ENCODE measurements around the gene SPAST. TPM values are rescaled to one million over a fixed set of nuclear protein-coding genes. Genes with fewer than 3 reads are reported as not detected.

SPAST gene
- total and polyA plus RNA-seq, 9 of the 15 experiments (the other 6 are each of a cell fraction or from before 2014, with no cell fraction given), result 7.4 to 37.0 (median 19.0) TPM

GRCh38 chr2:32039447-32040219 lies 23.7 kb upstream of the SPAST start, which contains the start of gene DPY30 (continued):
- TF ChIP-seq TFAP4 (CRISPR knock-in tag; IDR thresholded peaks at IDR 0.05; ENCODE audit: borderline replicate concordance), result peak; percentile 83
- peak; percentile 83; the same call in 1 of the 2 replicates for TF ChIP-seq MTA3 (IDR thresholded peaks at IDR 0.05; ENCODE audit: borderline replicate concordance)
- peak; percentile 74 for TF ChIP-seq MBD2 (IDR thresholded peaks at IDR 0.05; ENCODE audit: borderline replicate concordance, low read depth)
- TF ChIP-seq ARID3B (CRISPR knock-in tag; IDR thresholded peaks at IDR 0.05; ENCODE audit: borderline replicate concordance), result no peak
- peak; percentile 13; the same call in 1 of the 2 replicates for TF ChIP-seq CHAMP1 (IDR thresholded peaks at IDR 0.05)
- 0 out of 2 replicates have a peak, but pooled peaks have one; percentile 2 for TF ChIP-seq ETS1 (conservative IDR thresholded peaks at IDR 0.05; ENCODE audit: control insufficient read depth, low read depth, low read length)
- no peak for TF ChIP-seq STAG1 (CRISPR knock-in tag; IDR thresholded peaks at IDR 0.05; ENCODE audit: borderline replicate concordance)
- no peak for TF ChIP-seq IRF1 (CRISPR knock-in tag; IDR thresholded peaks at IDR 0.05; ENCODE audit: borderline replicate concordance)
- peak; percentile 29 for TF ChIP-seq RBM39 (optimal IDR thresholded peaks at IDR 0.05; ENCODE audit: low read depth, low read length)
- 0 out of 2 replicates have a peak, but pooled peaks have one; percentile 64 for TF ChIP-seq ZBED1 (IDR thresholded peaks at IDR 0.05)
- peak; percentile 84 for TF ChIP-seq PKNOX1 (IDR thresholded peaks at IDR 0.05)
- TF ChIP-seq ZBTB9 (CRISPR knock-in tag; IDR thresholded peaks at IDR 0.05), result peak; percentile 48; the same call in 1 of the 2 replicates

Data from K562 (cell line).